Activated B cell treated with CpG ODN at 0.5 μM for 24 hours (primary cell): ENCODE measurements around the gene ATP5PD. TPM values are rescaled to one million over a fixed set of nuclear protein-coding genes. Genes with fewer than 3 reads are reported as not detected.
A peak's percentile ranks its signal among the peaks of the same experiment; 100 is the strongest.
"Not testable (repeated sequence)": the region's sequence is repeated elsewhere in the genome, so short reads cannot be mapped to it uniquely, and the experiment has no call there.

Experiments used
- ATAC-seq: fragments of 200-7000 bp; cut with Tn5 transposase; one replicate; pipeline ENCODE4 v1.10.0; 2021; ENCODE audit warnings: low read depth, mild to moderate bottlenecking, moderate library complexity
- CTCF ChIA-PET: fragments of 350-600 bp; sonication (Branson Sonifier 250); formaldehyde crosslinking; loops from one replicate; lab custom pipeline; 2021; ENCODE audit warnings: antibody characterized with exemption; lab: Charles Lee
- POLR2A ChIA-PET: fragments of 350-600 bp; sonication (Branson Sonifier 250); formaldehyde crosslinking; loops from one replicate; lab custom pipeline; 2021; ENCODE audit warnings: antibody characterized with exemption; lab: Charles Lee
- DNase-seq: peaks from one replicate; pipeline ENCODE4 v3.0.0; 2022
- H3K27ac Mint-ChIP-seq: one replicate; pipeline ENCODE4 v1.8.0; 2020; ENCODE audit warnings: mixed read lengths
- H3K27me3 Mint-ChIP-seq: one replicate; pipeline ENCODE4 v1.8.0; 2021; ENCODE audit warnings: mixed read lengths
- H3K36me3 Mint-ChIP-seq: one replicate; pipeline ENCODE4 v1.8.0; 2021; ENCODE audit warnings: low read depth, mixed read lengths
- H3K4me1 Mint-ChIP-seq: one replicate; pipeline ENCODE4 v1.8.0; 2021; ENCODE audit warnings: mixed read lengths
- H3K4me3 Mint-ChIP-seq: one replicate; pipeline ENCODE4 v1.8.0; 2020; ENCODE audit warnings: mild to moderate bottlenecking, mixed read lengths
- H3K9me3 Mint-ChIP-seq: one replicate; pipeline ENCODE4 v1.8.0; 2020; ENCODE audit warnings: mixed read lengths
- CTCF ChIP-seq: fragments of 200-600 bp; IDR thresholded peaks from one replicate; pipeline ENCODE4 v1.8.0; 2022; ENCODE audit warnings: antibody characterized with exemption, mild to moderate bottlenecking
- intact Hi-C: fragments of 100-400 bp; cut with micrococcal nuclease; formaldehyde crosslinking; loops from one replicate; pipeline ENCODE4 v1.15.1; 2024
- total RNA-seq: library from RNA; stranded (reverse); gene quantifications from 2 replicates; pipeline ENCODE4 v1.2.3, GENCODE V29; 2022

The ATP5PD gene
- total RNA-seq, 1 donor from 2014 or later, result 158 TPM

- H3K36me3 Mint-ChIP-seq, result no peaks in the 10 kb centered on the region
- CTCF ChIA-PET, result interaction anchor here (1.0 to 2.9 kb wide), 4 partner anchors 26 to 124 kb away, joined by 3 to 16 read pairs (median 6); partner anchors contain the start of gene NT5C
- peaks cover 29% of the 10 kb centered on the region for H3K4me1 Mint-ChIP-seq
- H3K4me3 Mint-ChIP-seq, result peak overlapping the region; percentile 83
- peak overlapping the region; percentile 72 for H3K27ac Mint-ChIP-seq
- H3K9me3 Mint-ChIP-seq, result no peaks in the 10 kb centered on the region
- POLR2A ChIA-PET, result interaction anchor here (1.2 to 1.5 kb wide), 2 partner anchors 11 to 25 kb away, joined by 12 to 15 read pairs; partner anchors contain the start of gene SLC16A5
- no peak for ATAC-seq
- no peak for TF ChIP-seq CTCF
- DNase-seq, result no peak
- intact Hi-C loops, result loop anchor here (1.0 to 2.0 kb wide), 2 partner anchors 10 to 32 kb away; partner anchors contain the start of genes ARMC7 and SLC16A5
- H3K27me3 Mint-ChIP-seq, result no peaks in the 10 kb centered on the region
Observed at GRCh38 chr17:75077072-75077495, 30.3 kb upstream of the ATP5PD start.

DNA sequence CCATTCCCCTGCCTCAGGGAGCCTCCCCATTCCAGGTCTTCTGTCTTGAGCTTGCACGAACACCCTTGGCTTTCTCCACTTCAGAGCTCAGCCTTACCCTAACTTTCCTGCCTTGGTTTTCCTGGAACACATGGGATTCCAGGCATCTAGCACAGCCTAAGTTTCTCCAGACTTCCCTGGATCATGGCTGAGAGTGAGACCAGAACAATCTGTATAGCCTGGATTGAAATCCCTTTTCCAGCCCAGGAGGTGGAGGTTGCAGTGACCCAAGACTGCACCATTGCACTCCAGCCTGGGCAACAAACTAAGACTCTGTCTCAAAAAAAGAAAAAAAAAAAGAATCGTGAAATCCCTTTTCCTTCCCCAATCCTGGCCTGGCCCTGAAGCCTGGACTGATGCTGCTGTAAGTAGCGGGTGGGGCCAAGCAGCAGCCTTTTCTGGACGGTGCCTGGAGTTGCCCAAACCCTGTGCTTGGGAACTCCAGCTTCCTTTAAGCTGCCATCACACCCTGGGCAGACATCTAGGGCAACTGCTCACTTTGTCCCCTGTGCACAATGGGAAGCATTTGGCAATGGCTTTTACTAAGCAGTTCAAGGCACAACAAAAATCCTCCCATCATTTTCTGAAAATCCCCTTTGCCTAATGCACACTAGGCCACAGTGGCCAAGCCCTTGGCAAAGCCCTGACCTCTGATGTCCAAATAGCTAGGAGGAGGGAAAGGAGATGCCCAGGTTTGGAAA, 29.0 kb upstream of the ATP5PD start:
- no peak for DNase-seq
- ChIA-PET CTCF (no interaction called here), POLR2A (interaction anchor here (0.6 to 1.2 kb wide), 4 partner anchors 12 to 69 kb away, joined by 5 to 15 read pairs (median 6); partner anchors contain the start of gene SLC16A5)
- TF ChIP-seq CTCF, result no peak
- H3K9me3 Mint-ChIP-seq, result no peaks in the 10 kb centered on the region
- no peaks in the 10 kb centered on the region for H3K36me3 Mint-ChIP-seq
- ATAC-seq, result no peak
- peaks cover 29% of the 10 kb centered on the region for H3K4me1 Mint-ChIP-seq
- no peak overlapping the region for H3K27ac Mint-ChIP-seq
- H3K4me3 Mint-ChIP-seq, result no peak overlapping the region
- H3K27me3 Mint-ChIP-seq, result no peaks in the 10 kb centered on the region
- intact Hi-C loops, result loop anchor here (2.0 kb wide), 1 partner anchor 33 kb away; the partner anchor contains the start of gene ARMC7

DNA sequence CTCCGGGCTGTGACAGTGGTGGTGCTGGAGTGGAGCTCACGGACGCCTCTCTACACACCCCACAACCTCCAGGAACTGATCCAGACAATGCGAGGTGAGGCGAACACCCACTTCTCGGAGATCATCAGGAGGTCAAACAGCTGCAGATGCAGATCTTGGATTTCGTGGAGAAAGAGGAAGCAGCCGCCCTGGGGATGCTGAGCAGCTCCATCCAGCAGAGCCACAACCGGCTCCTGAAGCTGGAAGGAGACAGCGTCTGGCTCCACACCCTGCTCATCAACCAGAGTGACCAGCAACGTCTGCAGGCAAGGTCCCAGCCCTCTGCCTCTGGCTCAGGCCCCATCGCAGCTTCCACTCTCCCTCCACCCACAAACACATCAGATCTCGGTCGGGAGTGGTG, 27.8 kb upstream of the ATP5PD start:
- ATAC-seq (no peak), DNase-seq (no peak)
- TF ChIP-seq CTCF, result no peak
- POLR2A ChIA-PET, result no interaction called here
- H3K4me3 Mint-ChIP-seq, result no peak overlapping the region
- H3K36me3 Mint-ChIP-seq, result no peaks in the 10 kb centered on the region
- H3K27ac Mint-ChIP-seq, result no peak overlapping the region
- no peaks in the 10 kb centered on the region for H3K27me3 Mint-ChIP-seq
- intact Hi-C loops, result loop anchor here (5.0 kb wide), 1 partner anchor 128 kb away; no protein-coding TSS in a partner anchor
- H3K9me3 Mint-ChIP-seq, result no peaks in the 10 kb centered on the region
- peaks cover 24% of the 10 kb centered on the region for H3K4me1 Mint-ChIP-seq
- CTCF ChIA-PET, result no interaction called here

- ChIA-PET POLR2A (interaction anchor here (0.7 to 1.2 kb wide), 2 partner anchors 17 to 60 kb away, joined by 4 to 10 read pairs; no protein-coding TSS in a partner anchor), CTCF (interaction anchor here (2.3 kb wide), 1 partner anchor 41 kb away, joined by 7 read pairs; no protein-coding TSS in a partner anchor)
- intact Hi-C loops, result loop anchor here (5.0 kb wide), 1 partner anchor 129 kb away; no protein-coding TSS in a partner anchor
- H3K9me3 Mint-ChIP-seq, result no peaks in the 10 kb centered on the region
- no peak overlapping the region for H3K4me3 Mint-ChIP-seq
- TF ChIP-seq CTCF, result no peak
- no peak overlapping the region for H3K27ac Mint-ChIP-seq
- H3K27me3 Mint-ChIP-seq, result no peaks in the 10 kb centered on the region
- peaks cover 16% of the 10 kb centered on the region for H3K4me1 Mint-ChIP-seq
- no peaks in the 10 kb centered on the region for H3K36me3 Mint-ChIP-seq
- ATAC-seq (no peak), DNase-seq (no peak)
Observed at GRCh38 chr17:75073618-75074047, 26.9 kb upstream of the ATP5PD start.

DNA sequence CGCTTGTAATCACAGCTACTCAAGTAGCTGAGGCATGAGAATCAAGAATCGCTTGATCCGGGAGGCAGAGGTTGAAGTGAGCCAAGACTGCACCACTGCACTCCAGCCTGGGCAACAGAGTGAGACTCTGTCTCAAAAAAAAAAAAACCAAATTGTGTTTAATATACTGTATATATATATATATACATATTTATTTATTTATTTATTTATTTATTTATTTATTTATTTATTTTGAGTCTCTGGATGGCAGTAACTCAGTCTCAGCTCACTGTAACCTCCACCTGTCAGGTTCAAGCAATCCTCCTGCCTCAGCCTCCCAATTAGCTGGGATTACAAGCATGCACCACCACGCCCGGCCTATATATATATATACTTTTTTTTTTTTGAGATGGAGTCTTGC, 26.1 kb upstream of the ATP5PD start:
- not testable (repeated sequence) for H3K4me3 Mint-ChIP-seq, H3K4me1 Mint-ChIP-seq, H3K9me3 Mint-ChIP-seq, ATAC-seq, H3K36me3 Mint-ChIP-seq, DNase-seq, H3K27me3 Mint-ChIP-seq, H3K27ac Mint-ChIP-seq
- CTCF ChIA-PET, result interaction anchor here (2.3 kb wide), 1 partner anchor 41 kb away, joined by 7 read pairs; no protein-coding TSS in a partner anchor
- intact Hi-C loops, result loop anchor here (5.0 kb wide), 1 partner anchor 129 kb away; no protein-coding TSS in a partner anchor
- POLR2A ChIA-PET, result interaction anchor here (0.7 to 1.2 kb wide), 2 partner anchors 16 to 59 kb away, joined by 4 to 10 read pairs; no protein-coding TSS in a partner anchor

- H3K36me3 Mint-ChIP-seq, DNase-seq, H3K27ac Mint-ChIP-seq, H3K9me3 Mint-ChIP-seq, H3K27me3 Mint-ChIP-seq, ATAC-seq, H3K4me3 Mint-ChIP-seq, H3K4me1 Mint-ChIP-seq, POLR2A ChIA-PET: not testable (repeated sequence)
- intact Hi-C loops, result loop anchor here (5.0 kb wide), 1 partner anchor 131 kb away; no protein-coding TSS in a partner anchor
- CTCF ChIA-PET, result interaction anchor here (2.3 kb wide), 1 partner anchor 43 kb away, joined by 7 read pairs; no protein-coding TSS in a partner anchor
Observed at GRCh38 chr17:75071478-75072271, 24.9 kb upstream of the ATP5PD start.
